SK-N-SH (cell line): ENCODE measurements around the gene CEP43.

Experiments
- CTCF ChIP-seq: fragments of 200-600 bp; sonication (generic); IDR thresholded peaks from 2 replicates; pipeline ENCODE4 v1.6.1; 2017; ENCODE audit warnings: antibody characterized with exemption, mild to moderate bottlenecking, moderate library complexity
- FOXM1 ChIP-seq: IDR thresholded peaks from 2 replicates; pipeline ENCODE4 v1.4.0; 2012; ENCODE audit warnings: low read depth, mild to moderate bottlenecking
- JUND ChIP-seq: IDR thresholded peaks from 2 replicates; pipeline ENCODE4 v1.4.0; 2012

GRCh38 chr6:167030222-167031072 lies 31.2 kb downstream of the CEP43 start:
- no peak for TF ChIP-seq CTCF
- TF ChIP-seq FOXM1: no peak
- TF ChIP-seq JUND: no peak
